ENCODE measurements around the gene TFPI.

DNA sequence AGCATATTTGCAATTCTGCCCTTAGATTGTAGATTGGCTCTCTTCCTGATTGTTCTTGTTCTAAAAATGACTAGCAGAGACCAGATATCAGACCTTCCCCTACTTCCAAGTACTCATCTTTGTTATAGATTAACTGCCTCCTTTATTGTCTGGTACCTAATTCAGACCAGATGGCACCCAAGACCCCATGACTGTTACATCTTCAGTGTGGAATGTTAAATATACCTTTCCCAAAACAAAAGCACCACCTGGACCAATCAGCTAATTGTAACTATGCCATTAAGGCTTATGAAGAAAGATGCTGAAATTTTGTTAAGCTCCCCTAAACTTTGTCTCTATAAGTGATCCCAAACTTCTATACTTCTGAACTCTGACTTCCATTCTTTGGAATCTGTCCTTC is 12.0 kb upstream of the TFPI start:
- TF ChIP-seq POLR2A (IDR thresholded peaks at IDR 0.05; ENCODE audit: low read length) (no peak), GATA1 (IDR thresholded peaks at IDR 0.05; ENCODE audit: low read depth, low read length) (no peak)

Data from erythroblast (primary cell).